GM23338 (cell line): Measurements from ENCODE around the gene UCKL1. TPM values are rescaled to one million over a fixed set of nuclear protein-coding genes. Genes with fewer than 3 reads are reported as not detected.

Experiments used
- ATAC-seq: fragments of 200-7000 bp; cut with Tn5 transposase; 3 replicates; pipeline ENCODE4 v1.9.1; 2020
- DNase-seq: peaks from one replicate; pipeline ENCODE4 v3.0.0-alpha.2; 2015; ENCODE audit warnings: low spot score
- H2AFZ ChIP-seq: fragments of 200-600 bp; sonication (generic); 2 replicates; pipeline ENCODE4 v1.8.0; 2016; ENCODE audit warnings: antibody characterized with exemption, mild to moderate bottlenecking, moderate library complexity
- H3F3A ChIP-seq: fragments of 200-600 bp; sonication (generic); replicated peaks from 2 replicates; pipeline ENCODE4 v1.8.0; 2017; ENCODE audit warnings: antibody characterized with exemption, mixed run types, low read depth
- H3K27ac ChIP-seq: fragments of 200-600 bp; sonication (generic); 2 replicates; pipeline ENCODE4 v1.6.1; 2016; ENCODE audit warnings: low read depth
- H3K27me3 ChIP-seq: fragments of 200-600 bp; sonication (generic); 2 replicates; pipeline ENCODE4 v1.8.0; 2016; ENCODE audit warnings: mild to moderate bottlenecking, mixed run types, moderate library complexity; ENCODE audit not compliant: insufficient read depth
- H3K36me3 ChIP-seq: fragments of 200-600 bp; sonication (generic); 2 replicates; pipeline ENCODE4 v1.8.0; 2016; ENCODE audit warnings: mild to moderate bottlenecking; ENCODE audit not compliant: insufficient read depth
- H3K4me1 ChIP-seq: fragments of 200-600 bp; sonication (generic); 2 replicates; pipeline ENCODE4 v1.8.0; 2016; ENCODE audit warnings: mild to moderate bottlenecking, moderate library complexity; ENCODE audit not compliant: insufficient read depth
- H3K4me2 ChIP-seq: fragments of 200-600 bp; sonication (generic); 2 replicates; pipeline ENCODE4 v1.7.1; 2017; ENCODE audit warnings: mixed run types
- H3K4me3 ChIP-seq: fragments of 200-600 bp; sonication (generic); 2 replicates; pipeline ENCODE4 v1.6.1; 2016; ENCODE audit warnings: mixed run types
- H3K79me2 ChIP-seq: fragments of 200-600 bp; sonication (generic); replicated peaks from 2 replicates; pipeline ENCODE4 v1.8.0; 2017; ENCODE audit warnings: mild to moderate bottlenecking; ENCODE audit not compliant: insufficient read depth
- H3K9me2 ChIP-seq: fragments of 200-600 bp; sonication (generic); 2 replicates; pipeline ENCODE4 v1.8.0; 2017; ENCODE audit not compliant: insufficient read depth
- H4K20me1 ChIP-seq: fragments of 200-600 bp; sonication (generic); replicated peaks from 2 replicates; pipeline ENCODE4 v1.8.0; 2017; ENCODE audit warnings: mild to moderate bottlenecking; ENCODE audit not compliant: insufficient read depth
- H3K27ac Mint-ChIP-seq: 2 replicates; pipeline ENCODE4 v1.8.0; 2020; ENCODE audit warnings: inconsistent platforms, mild to moderate bottlenecking, moderate library complexity, mixed read lengths
- H3K27me3 Mint-ChIP-seq: 3 replicates; pipeline ENCODE4 v1.8.0; 2022; ENCODE audit warnings: low read depth, mild to moderate bottlenecking, moderate library complexity, mixed read lengths, inconsistent platforms; ENCODE audit not compliant: insufficient read depth, poor library complexity
- H3K36me3 Mint-ChIP-seq: 3 replicates; pipeline ENCODE4 v1.8.0; 2021; ENCODE audit warnings: low read depth, mild to moderate bottlenecking, inconsistent platforms, moderate library complexity, mixed read lengths
- H3K4me1 Mint-ChIP-seq: 3 replicates; pipeline ENCODE4 v1.8.0; 2020; ENCODE audit warnings: mild to moderate bottlenecking, inconsistent platforms, mixed read lengths
- H3K4me3 Mint-ChIP-seq: 3 replicates; pipeline ENCODE4 v1.8.0; 2021; ENCODE audit warnings: moderate library complexity, mild to moderate bottlenecking, inconsistent platforms, mixed read lengths
- H3K9me3 Mint-ChIP-seq: 3 replicates; pipeline ENCODE4 v1.8.0; 2020; ENCODE audit warnings: moderate library complexity, mild to moderate bottlenecking, inconsistent platforms, mixed read lengths
- CREB1 ChIP-seq: fragments of 250-450 bp; sonication (Bioruptor Pico); IDR thresholded peaks from 2 replicates; pipeline ENCODE4 v1.5.0; 2020; ENCODE audit warnings: low read depth, mild to moderate bottlenecking, moderate library complexity
- CTCF ChIP-seq, 2 experiments: fragments of 200-600 bp in 1 of 2; sonication (generic) in 1 of 2; conservative IDR thresholded peaks; 2 replicates each; pipeline versions ENCODE4 v1.5.1 to v1.6.1; 2016 to 2017; ENCODE audit warnings: antibody characterized with exemption in 2 of 2, low read depth in 2 of 2, mild to moderate bottlenecking in 2 of 2, moderate library complexity in 1 of 2
- ETS1 ChIP-seq: IDR thresholded peaks from 2 replicates; pipeline ENCODE4 v1.6.1; 2016; ENCODE audit warnings: antibody characterized with exemption
- EZH2 ChIP-seq: fragments of 200-600 bp; sonication (generic); IDR thresholded peaks from one replicate; pipeline ENCODE4 v1.8.0; 2017; ENCODE audit warnings: antibody characterized with exemption, mild to moderate bottlenecking, low read depth; ENCODE audit not compliant: unreplicated experiment
- EZH2phosphoT487 ChIP-seq: fragments of 200-600 bp; sonication (generic); IDR thresholded peaks from one replicate; pipeline ENCODE4 v1.8.1; 2018; ENCODE audit warnings: antibody characterized with exemption; ENCODE audit not compliant: unreplicated experiment
- JUNB ChIP-seq: IDR thresholded peaks from one replicate; pipeline ENCODE4 v1.6.1; 2016; ENCODE audit warnings: antibody characterized with exemption; ENCODE audit not compliant: unreplicated experiment
- NANOG ChIP-seq: IDR thresholded peaks from 2 replicates; pipeline ENCODE4 v1.6.1; 2016; ENCODE audit warnings: antibody characterized with exemption, borderline replicate concordance
- POLR2AphosphoS5 ChIP-seq: IDR thresholded peaks from 2 replicates; pipeline ENCODE4 v1.6.1; 2016; ENCODE audit warnings: antibody characterized with exemption, low read depth
- REST ChIP-seq: IDR thresholded peaks from one replicate; pipeline ENCODE4 v1.6.1; 2018; ENCODE audit warnings: antibody characterized with exemption; ENCODE audit not compliant: unreplicated experiment
- STAT1 ChIP-seq: IDR thresholded peaks from one replicate; pipeline ENCODE4 v1.6.1; 2016; ENCODE audit warnings: antibody characterized with exemption; ENCODE audit not compliant: unreplicated experiment
- ZNF114 ChIP-seq: fragments of 250-450 bp; sonication (Bioruptor Pico); IDR thresholded peaks from 2 replicates; pipeline ENCODE4 v1.5.0; 2020; ENCODE audit warnings: mild to moderate bottlenecking, moderate library complexity
- ZNF331 ChIP-seq: fragments of 250-450 bp; sonication (Bioruptor Pico); IDR thresholded peaks from 2 replicates; pipeline ENCODE4 v1.5.0; 2020; ENCODE audit warnings: low read depth, mild to moderate bottlenecking, moderate library complexity
- ZNF462 ChIP-seq: fragments of 250-450 bp; sonication (Bioruptor Pico); IDR thresholded peaks from 2 replicates; pipeline ENCODE4 v1.5.0; 2020; ENCODE audit warnings: mild to moderate bottlenecking, moderate library complexity
- polyA plus RNA-seq: library from polyadenylated mRNA; unstranded; fragments of >200 nt; fragmentation: Nextera tagmentation; extraction: Ambion mirVana; gene quantifications from 2 replicates; pipeline ENCODE4 v1.2.1, GENCODE V29; 2016
- total RNA-seq: library from RNA; depleted of rRNA; stranded (reverse); fragments of >200 nt; shearing (Covaris generic); gene quantifications from 2 replicates; pipeline ENCODE4 v1.2.3, GENCODE V29; 2014

UCKL1 gene
- total and polyA plus RNA-seq, 2 experiments from 2014 or later, result 56.8 to 82.5 TPM

- peaks cover 9% of the 10 kb centered on the region for H4K20me1 ChIP-seq
- peaks cover 30% of the 10 kb centered on the region for H3K4me1 Mint-ChIP-seq
- DNase-seq (no peak), ATAC-seq (no peak; the same call in 2 of the 3 replicates)
- peak overlapping the region; percentile 79 for H3K4me3 Mint-ChIP-seq
- peaks cover 19% of the 10 kb centered on the region for H3F3A ChIP-seq
- H3K27me3 ChIP-seq, result peaks cover 15% of the 10 kb centered on the region
- peaks cover 16% of the 10 kb centered on the region for H3K36me3 Mint-ChIP-seq
- H3K4me1 ChIP-seq, result peaks cover 18% of the 10 kb centered on the region
- H3K27ac Mint-ChIP-seq, result no peak overlapping the region
- TF ChIP-seq STAT1 (no peak), ETS1 (no peak), CREB1 (CRISPR knock-in tag) (no peak), EZH2 (no peak), REST (no peak), ZNF114 (CRISPR knock-in tag) (no peak), JUNB (no peak), EZH2phosphoT487 (no peak), NANOG (no peak), POLR2AphosphoS5 (no peak), ZNF462 (CRISPR knock-in tag) (no peak), ZNF331 (no peak), CTCF (conservative IDR thresholded peaks at IDR 0.05; ENCODE audit: low read depth in 2 of 2) (no peak)
- H3K9me3 Mint-ChIP-seq, result no peaks in the 10 kb centered on the region; the same call in 2 of the 3 replicates
- peak overlapping the region; percentile 98 for H3K4me3 ChIP-seq
- peaks cover 4% of the 10 kb centered on the region; the same call in 1 of the 2 replicates for H3K36me3 ChIP-seq
- peak overlapping the region; percentile 93 for H2AFZ ChIP-seq
- H3K79me2 ChIP-seq, result peaks cover 24% of the 10 kb centered on the region
- peak overlapping the region; percentile 86 for H3K4me2 ChIP-seq
- no peaks in the 10 kb centered on the region for H3K9me2 ChIP-seq
- H3K27ac ChIP-seq, result no peak overlapping the region
- H3K27me3 Mint-ChIP-seq, result peaks cover 21% of the 10 kb centered on the region
Observed at GRCh38 chr20:63979229-63979556, 23.0 kb upstream of the UCKL1 start.
